Fibroblast of lung (primary cell): ENCODE results near the gene STARD4. TPM values are rescaled to one million over a fixed set of nuclear protein-coding genes. Genes with fewer than 3 reads are reported as not detected.

Source experiments
- DNase-seq, 2 donors: peaks; one replicate each; pipeline versions ENCODE4 v3.0.0 to v3.0.0-alpha.2; 2010; ENCODE audit warnings: low read depth in 2 of 2
- H2AFZ ChIP-seq: 2 replicates; pipeline ENCODE4 v1.5.1; 2012; ENCODE audit warnings: low read length, control low read depth, inconsistent platforms
- H3K27ac ChIP-seq: 2 replicates; pipeline ENCODE4 v1.5.1; 2011; ENCODE audit warnings: low read length, control low read depth; ENCODE audit not compliant: insufficient read depth
- H3K27me3 ChIP-seq: 2 replicates; pipeline ENCODE4 v1.5.1; 2011; ENCODE audit warnings: mild to moderate bottlenecking, low read length; ENCODE audit not compliant: control insufficient read depth, insufficient read depth
- H3K36me3 ChIP-seq: 2 replicates; pipeline ENCODE4 v1.5.1; 2011; ENCODE audit warnings: low read length; ENCODE audit not compliant: control insufficient read depth, insufficient read depth
- H3K4me1 ChIP-seq: 2 replicates; pipeline ENCODE4 v1.5.1; 2011; ENCODE audit warnings: low read length; ENCODE audit not compliant: control insufficient read depth, insufficient read depth; ENCODE audit errors: extremely low read depth
- H3K4me2 ChIP-seq: 2 replicates; pipeline ENCODE4 v1.5.1; 2011; ENCODE audit warnings: low read length, control low read depth; ENCODE audit not compliant: insufficient read depth; ENCODE audit errors: extremely low read depth
- H3K4me3 ChIP-seq, 4 experiments: fragments of 200-600 bp in 1 of 4; sonication (generic) in 1 of 4; replicated peaks in 1 of 4; 2 replicates each; pipeline ENCODE4 v1.5.1; 2011 to 2016; ENCODE audit warnings: low read length in 4 of 4, low read depth in 3 of 4, mild to moderate bottlenecking in 3 of 4, control low read depth in 2 of 4, inconsistent platforms in 1 of 4, mixed read lengths in 1 of 4; ENCODE audit not compliant: insufficient read depth in 1 of 4; ENCODE audit errors: control extremely low read depth in 1 of 4
- H3K79me2 ChIP-seq: 2 replicates; pipeline ENCODE4 v1.5.1; 2012; ENCODE audit warnings: mild to moderate bottlenecking, low read length, inconsistent platforms; ENCODE audit not compliant: control insufficient read depth, insufficient read depth
- H3K9ac ChIP-seq: 2 replicates; pipeline ENCODE4 v1.5.1; 2011; ENCODE audit warnings: mild to moderate bottlenecking, low read length, control low read depth; ENCODE audit not compliant: insufficient read depth
- H3K9me3 ChIP-seq: 2 replicates; pipeline ENCODE4 v1.5.1; 2012; ENCODE audit warnings: low read depth, low read length; ENCODE audit not compliant: control insufficient read depth, insufficient read depth
- H4K20me1 ChIP-seq: 2 replicates; pipeline ENCODE4 v1.5.1; 2011; ENCODE audit warnings: low read length; ENCODE audit not compliant: control insufficient read depth, insufficient read depth; ENCODE audit errors: extremely low read depth
- EZH2 ChIP-seq: IDR thresholded peaks from 2 replicates; pipeline ENCODE4 v1.5.1; 2012; ENCODE audit warnings: low read length, control low read depth, mild to moderate bottlenecking; ENCODE audit errors: missing control alignments
- polyA plus RNA-seq, 2 donors: library from polyadenylated mRNA; depleted of rRNA in 1 of 2; stranded (reverse) in 1 of 2; unstranded in 1 of 2; fragments of >200 nt; gene quantifications; 2 replicates each; pipeline ENCODE4 v1.2.1, GENCODE V29; 2011 to 2012; ENCODE audit warnings: missing spikeins in 1 of 2
- total RNA-seq: library from RNA; depleted of rRNA; stranded (reverse); fragments of >200 nt; gene quantifications from 2 replicates; pipeline ENCODE4 v1.2.1, GENCODE V29; 2014
- TF ChIP-seq, protein P1 (sequence below), 2 donors: IDR thresholded peaks in 1 of 2; conservative IDR thresholded peaks in 1 of 2; 1 replicate in 1 of 2; 2 replicates in 1 of 2; pipeline ENCODE4 v1.5.1; 2011 to 2012; ENCODE audit warnings: low read length in 2 of 2, control low read depth in 1 of 2, inconsistent platforms in 1 of 2, low read depth in 1 of 2, mild to moderate bottlenecking in 1 of 2

Gene STARD4
- total and polyA plus RNA-seq, 2 donors (not counting 1 experiment from before 2014, with no cell fraction given): 74.6 to 154 TPM

DNA sequence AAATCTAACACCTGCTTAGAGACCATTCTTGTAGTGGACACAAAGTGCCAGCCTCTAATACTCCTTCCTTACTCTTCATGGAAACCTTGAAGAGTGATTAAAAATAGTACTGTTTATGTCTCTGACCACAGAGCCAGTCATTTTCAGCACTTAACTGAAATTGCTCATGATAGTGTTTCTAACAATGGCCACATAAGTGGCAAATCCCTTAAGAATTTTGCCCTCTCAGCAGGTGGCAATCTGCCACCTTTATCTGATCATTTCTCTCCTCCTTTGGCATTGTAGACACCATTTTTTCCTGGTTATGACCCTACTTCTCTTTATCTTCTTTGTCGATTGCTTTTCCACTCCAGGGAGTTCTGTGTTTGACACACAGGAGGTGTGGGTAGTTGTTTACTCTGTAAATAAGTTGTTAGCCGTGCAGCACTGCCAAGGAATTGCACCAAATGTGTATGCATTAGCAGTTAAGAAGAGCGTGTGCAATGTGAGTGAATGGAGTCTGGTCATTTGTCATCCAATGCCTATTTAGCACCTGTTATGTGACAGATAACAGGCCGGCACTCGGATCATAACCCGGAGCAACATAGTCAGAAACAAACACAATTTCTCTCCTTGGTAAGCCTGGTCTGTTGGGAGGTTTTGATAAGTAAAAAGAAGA is 36.8 kb upstream of the STARD4 start:
- no peak for TF ChIP-seq EZH2
- TF ChIP-seq, protein P1, sequence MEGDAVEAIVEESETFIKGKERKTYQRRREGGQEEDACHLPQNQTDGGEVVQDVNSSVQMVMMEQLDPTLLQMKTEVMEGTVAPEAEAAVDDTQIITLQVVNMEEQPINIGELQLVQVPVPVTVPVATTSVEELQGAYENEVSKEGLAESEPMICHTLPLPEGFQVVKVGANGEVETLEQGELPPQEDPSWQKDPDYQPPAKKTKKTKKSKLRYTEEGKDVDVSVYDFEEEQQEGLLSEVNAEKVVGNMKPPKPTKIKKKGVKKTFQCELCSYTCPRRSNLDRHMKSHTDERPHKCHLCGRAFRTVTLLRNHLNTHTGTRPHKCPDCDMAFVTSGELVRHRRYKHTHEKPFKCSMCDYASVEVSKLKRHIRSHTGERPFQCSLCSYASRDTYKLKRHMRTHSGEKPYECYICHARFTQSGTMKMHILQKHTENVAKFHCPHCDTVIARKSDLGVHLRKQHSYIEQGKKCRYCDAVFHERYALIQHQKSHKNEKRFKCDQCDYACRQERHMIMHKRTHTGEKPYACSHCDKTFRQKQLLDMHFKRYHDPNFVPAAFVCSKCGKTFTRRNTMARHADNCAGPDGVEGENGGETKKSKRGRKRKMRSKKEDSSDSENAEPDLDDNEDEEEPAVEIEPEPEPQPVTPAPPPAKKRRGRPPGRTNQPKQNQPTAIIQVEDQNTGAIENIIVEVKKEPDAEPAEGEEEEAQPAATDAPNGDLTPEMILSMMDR (conservative IDR thresholded peaks at IDR 0.05 in 1 of 2, IDR thresholded peaks at IDR 0.05 in 1 of 2; ENCODE audit: low read depth in 1 of 2, low read length in 2 of 2): no peak
- Histone ChIP-seq H3K4me3 (no peak overlapping the region), H3K9ac (no peak overlapping the region), H3K36me3 (no peaks in the 10 kb centered on the region), H4K20me1 (no peaks in the 10 kb centered on the region), H2AFZ (no peak overlapping the region), H3K4me1 (no peaks in the 10 kb centered on the region), H3K9me3 (no peaks in the 10 kb centered on the region), H3K27ac (no peak overlapping the region), H3K27me3 (no peaks in the 10 kb centered on the region), H3K79me2 (no peaks in the 10 kb centered on the region), H3K4me2 (no peak overlapping the region)
- DNase-seq: peak in 1 of 2 donors; percentile 69

- no peak for DNase-seq
- Histone ChIP-seq H2AFZ (no peak overlapping the region), H3K9me3 (no peaks in the 10 kb centered on the region), H3K79me2 (no peaks in the 10 kb centered on the region), H3K4me2 (no peak overlapping the region), H4K20me1 (no peaks in the 10 kb centered on the region), H3K27ac (no peak overlapping the region), H3K9ac (no peak overlapping the region), H3K4me1 (no peaks in the 10 kb centered on the region), H3K27me3 (no peaks in the 10 kb centered on the region), H3K36me3 (no peaks in the 10 kb centered on the region), H3K4me3 (no peak overlapping the region)
- TF ChIP-seq, protein P1 (conservative IDR thresholded peaks at IDR 0.05 in 1 of 2, IDR thresholded peaks at IDR 0.05 in 1 of 2; ENCODE audit: low read depth in 1 of 2, low read length in 2 of 2): no peak
- TF ChIP-seq EZH2: no peak
Observed at GRCh38 chr5:111548348-111548950, 36.1 kb upstream of the STARD4 start.

DNA sequence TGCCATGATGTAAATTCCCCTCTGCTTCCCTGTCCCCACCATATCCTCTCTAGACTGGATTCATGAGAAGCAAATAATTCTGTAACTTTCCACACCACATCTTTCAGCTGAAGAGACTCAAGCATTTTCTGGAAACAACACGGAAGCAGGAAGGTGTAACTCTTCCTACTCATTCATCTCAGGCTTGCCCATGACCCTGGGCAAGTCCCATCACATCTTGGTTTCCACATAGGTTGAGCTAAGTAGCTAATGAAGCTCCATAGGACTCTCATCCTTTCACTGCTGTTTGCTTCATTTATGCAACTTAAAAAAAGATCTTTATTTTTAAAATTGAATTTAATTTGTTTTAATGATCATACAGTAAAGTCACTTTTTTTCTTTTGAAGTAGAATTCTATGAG is 32.7 kb upstream of the STARD4 start:
- Histone ChIP-seq H3K4me2 (no peak overlapping the region), H3K9ac (no peak overlapping the region), H3K4me3 (no peak overlapping the region), H2AFZ (no peak overlapping the region), H3K4me1 (no peaks in the 10 kb centered on the region), H3K36me3 (no peaks in the 10 kb centered on the region), H3K27ac (no peak overlapping the region), H4K20me1 (no peaks in the 10 kb centered on the region), H3K27me3 (no peaks in the 10 kb centered on the region), H3K9me3 (no peaks in the 10 kb centered on the region), H3K79me2 (no peaks in the 10 kb centered on the region)
- DNase-seq: no peak
- no peak for TF ChIP-seq EZH2
- TF ChIP-seq, protein P1 (conservative IDR thresholded peaks at IDR 0.05 in 1 of 2, IDR thresholded peaks at IDR 0.05 in 1 of 2; ENCODE audit: low read depth in 1 of 2, low read length in 2 of 2): no peak
